Measurements from ENCODE around the gene SPPL3. TPM values are rescaled to one million over a fixed set of nuclear protein-coding genes. Genes with fewer than 3 reads are reported as not detected.
A peak's percentile ranks its signal among the peaks of the same experiment; 100 is the strongest.
"Not testable (repeated sequence)": the region's sequence is repeated elsewhere in the genome, so short reads cannot be mapped to it uniquely, and the experiment has no call there.

The SPPL3 gene
- polyA plus RNA-seq, 4 donors: 73.1 to 93.3 (median 85.5) TPM

- DNase-seq (ENCODE audit: low read depth in 4 of 4, low spot score in 3 of 4): no peak
Observed at GRCh38 chr12:120922279-120922678, 18.1 kb upstream of the SPPL3 start.

- no peak for DNase-seq (ENCODE audit: low read depth in 4 of 4, low spot score in 3 of 4)
Observed at GRCh38 chr12:120921637-120922036, 17.5 kb upstream of the SPPL3 start.

GRCh38 chr12:120920178-120920577, 16.0 kb upstream of the SPPL3 start:
- DNase-seq (ENCODE audit: low read depth in 4 of 4, low spot score in 3 of 4): no peak

GRCh38 chr12:120917748-120918147, 13.6 kb upstream of the SPPL3 start:
- no peak for DNase-seq (ENCODE audit: low read depth in 4 of 4, low spot score in 3 of 4)

GRCh38 chr12:120916561-120916960, 12.4 kb upstream of the SPPL3 start:
- no peak for DNase-seq (ENCODE audit: low read depth in 4 of 4, low spot score in 3 of 4)

GRCh38 chr12:120914794-120915193, 10.6 kb upstream of the SPPL3 start:
- no peak for DNase-seq (ENCODE audit: low read depth in 4 of 4, low spot score in 3 of 4)

- DNase-seq (ENCODE audit: low read depth in 4 of 4, low spot score in 3 of 4): no peak
Observed at GRCh38 chr12:120909633-120910298, 5.6 kb upstream of the SPPL3 start.

- no peak for DNase-seq (ENCODE audit: low read depth in 4 of 4, low spot score in 3 of 4)
Observed at GRCh38 chr12:120905856-120906384, 1.8 kb upstream of the SPPL3 start.

GRCh38 chr12:120903412-120904196, 554 bp downstream of the SPPL3 start:
- peak in 3 of 4 donors; percentile 6 to 26 (median 16) for DNase-seq (ENCODE audit: low read depth in 4 of 4, low spot score in 3 of 4)

GRCh38 chr12:120902846-120903411, 1.2 kb downstream of the SPPL3 start:
- peak in 2 of 4 donors; percentile 2 to 6 for DNase-seq (ENCODE audit: low read depth in 4 of 4, low spot score in 3 of 4)

- DNase-seq (ENCODE audit: low read depth in 4 of 4, low spot score in 3 of 4): no peak
Observed at GRCh38 chr12:120901818-120902217, 2.3 kb downstream of the SPPL3 start.

- DNase-seq (ENCODE audit: low read depth in 4 of 4, low spot score in 3 of 4): not testable (repeated sequence)
Observed at GRCh38 chr12:120901101-120901500, 3.1 kb downstream of the SPPL3 start.

GRCh38 chr12:120895532-120895931, 8.6 kb downstream of the SPPL3 start:
- DNase-seq (ENCODE audit: low read depth in 4 of 4, low spot score in 3 of 4): no peak

GRCh38 chr12:120892265-120892664, 11.9 kb downstream of the SPPL3 start:
- DNase-seq (ENCODE audit: low read depth in 4 of 4, low spot score in 3 of 4): no peak

GRCh38 chr12:120890963-120891362, 13.2 kb downstream of the SPPL3 start:
- DNase-seq (ENCODE audit: low read depth in 4 of 4, low spot score in 3 of 4): no peak

- no peak for DNase-seq (ENCODE audit: low read depth in 4 of 4, low spot score in 3 of 4)
Observed at GRCh38 chr12:120887253-120888043, 16.7 kb downstream of the SPPL3 start.

GRCh38 chr12:120886199-120887018, 17.7 kb downstream of the SPPL3 start:
- DNase-seq (ENCODE audit: low read depth in 4 of 4, low spot score in 3 of 4): no peak

- DNase-seq (ENCODE audit: low read depth in 4 of 4, low spot score in 3 of 4): no peak
Observed at GRCh38 chr12:120885521-120885920, 18.6 kb downstream of the SPPL3 start.

- no peak for DNase-seq (ENCODE audit: low read depth in 4 of 4, low spot score in 3 of 4)
Observed at GRCh38 chr12:120884644-120885043, 19.5 kb downstream of the SPPL3 start.

GRCh38 chr12:120882055-120882555, 22.1 kb downstream of the SPPL3 start:
- DNase-seq (ENCODE audit: low read depth in 4 of 4, low spot score in 3 of 4): no peak
